ENCODE results near the gene C1orf105.

GRCh38 chr1:172390683-172391551 lies 29.6 kb upstream of the C1orf105 start:
- TF ChIP-seq POLR2AphosphoS5 (IDR thresholded peaks at IDR 0.05; ENCODE audit: low read depth, low read length) (no peak), POLR2A (IDR thresholded peaks at IDR 0.05; ENCODE audit: low read depth, low read length) (no peak), TAF1 (IDR thresholded peaks at IDR 0.05; ENCODE audit: low read depth, low read length) (no peak), PAX5 (IDR thresholded peaks at IDR 0.05; ENCODE audit: insufficient read depth, low read length, severe bottlenecking) (peak; percentile 74), SPI1 (IDR thresholded peaks at IDR 0.05; ENCODE audit: low read depth, low read length) (no peak), POU2F2 (IDR thresholded peaks at IDR 0.05; ENCODE audit: low read depth, low read length) (peak; percentile 89)

Measured in GM12891 (cell line).